SU-DHL-6 (cell line): Measurements from ENCODE around the gene PIGZ.

Experiments used
- EZH2phosphoT487 ChIP-seq: fragments of 200-600 bp; sonication (generic), shearing (Covaris generic); conservative IDR thresholded peaks from 2 replicates; pipeline ENCODE4 v1.6.1; 2018; ENCODE audit warnings: mild to moderate bottlenecking, antibody characterized with exemption, low read length, moderate library complexity, mixed read lengths
- TF ChIP-seq, protein P1 (sequence below): fragments of 200-600 bp; sonication (generic); IDR thresholded peaks from one replicate; pipeline ENCODE4 v1.5.1; 2017; ENCODE audit warnings: antibody characterized with exemption, mild to moderate bottlenecking, low read length, moderate library complexity; ENCODE audit not compliant: insufficient read depth, poor library complexity, severe bottlenecking

DNA sequence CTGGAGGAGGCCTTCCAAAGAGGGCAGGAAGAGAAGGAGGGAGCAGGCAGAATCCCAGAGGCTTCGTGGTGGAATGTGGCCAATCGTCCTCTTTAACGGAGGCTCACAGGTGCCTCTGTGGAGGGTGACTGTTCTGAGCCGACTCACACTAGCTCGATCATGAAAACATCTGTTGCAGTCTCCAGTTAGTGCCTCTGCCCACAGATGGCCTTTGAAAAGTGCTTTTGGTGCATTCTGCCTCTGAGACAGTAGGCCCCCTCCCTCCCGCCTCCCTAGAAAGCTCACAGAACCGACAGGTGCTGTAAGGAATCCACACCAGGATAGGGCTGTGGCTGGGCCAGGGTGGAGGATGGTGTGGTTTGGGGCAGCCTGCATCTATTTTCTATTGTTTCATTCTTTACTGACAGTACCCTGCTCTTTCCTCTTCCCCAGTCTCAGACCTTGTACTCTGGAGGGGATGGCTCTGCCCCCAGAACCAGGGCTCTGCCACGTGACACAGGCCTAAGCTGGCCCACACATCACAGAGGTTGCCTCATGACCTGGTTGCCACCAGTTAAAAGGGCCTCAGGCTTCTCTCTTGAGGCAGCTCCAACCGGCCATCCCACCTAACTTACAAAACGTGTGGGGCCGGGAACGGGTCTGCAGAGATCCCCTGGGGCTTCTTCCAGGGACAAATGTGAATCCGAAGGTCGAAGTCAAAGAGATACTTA lies 27.2 kb upstream of the PIGZ start:
- TF ChIP-seq, protein P1, sequence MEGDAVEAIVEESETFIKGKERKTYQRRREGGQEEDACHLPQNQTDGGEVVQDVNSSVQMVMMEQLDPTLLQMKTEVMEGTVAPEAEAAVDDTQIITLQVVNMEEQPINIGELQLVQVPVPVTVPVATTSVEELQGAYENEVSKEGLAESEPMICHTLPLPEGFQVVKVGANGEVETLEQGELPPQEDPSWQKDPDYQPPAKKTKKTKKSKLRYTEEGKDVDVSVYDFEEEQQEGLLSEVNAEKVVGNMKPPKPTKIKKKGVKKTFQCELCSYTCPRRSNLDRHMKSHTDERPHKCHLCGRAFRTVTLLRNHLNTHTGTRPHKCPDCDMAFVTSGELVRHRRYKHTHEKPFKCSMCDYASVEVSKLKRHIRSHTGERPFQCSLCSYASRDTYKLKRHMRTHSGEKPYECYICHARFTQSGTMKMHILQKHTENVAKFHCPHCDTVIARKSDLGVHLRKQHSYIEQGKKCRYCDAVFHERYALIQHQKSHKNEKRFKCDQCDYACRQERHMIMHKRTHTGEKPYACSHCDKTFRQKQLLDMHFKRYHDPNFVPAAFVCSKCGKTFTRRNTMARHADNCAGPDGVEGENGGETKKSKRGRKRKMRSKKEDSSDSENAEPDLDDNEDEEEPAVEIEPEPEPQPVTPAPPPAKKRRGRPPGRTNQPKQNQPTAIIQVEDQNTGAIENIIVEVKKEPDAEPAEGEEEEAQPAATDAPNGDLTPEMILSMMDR: no peak
- TF ChIP-seq EZH2phosphoT487: no peak
